Measurements from ENCODE around the gene VIM.

- TF ChIP-seq CTCF (conservative IDR thresholded peaks at IDR 0.05; ENCODE audit: low read length) (no peak), EZH2phosphoT487 (IDR thresholded peaks at IDR 0.05; ENCODE audit: borderline replicate concordance) (no peak)
These were observed 20.9 kb downstream of the VIM start for GRCh38 chr10:17248964-17249363.

Measured in Loucy (cell line).